HepG2 (cell line): Measurements from ENCODE around the gene LMBRD2. TPM values are rescaled to one million over a fixed set of nuclear protein-coding genes. Genes with fewer than 3 reads are reported as not detected.
A peak's percentile ranks its signal among the peaks of the same experiment; 100 is the strongest.

Source experiments
- CEBPG ChIP-seq: IDR thresholded peaks from 2 replicates; pipeline ENCODE4 v1.6.1; 2016
- GABPB1 ChIP-seq: IDR thresholded peaks from 2 replicates; pipeline ENCODE4 v1.6.1; 2016; ENCODE audit warnings: mild to moderate bottlenecking, missing genetic modification reagents, moderate library complexity, missing compliant biosample characterization
- HDAC6 ChIP-seq: fragments of 200-600 bp; sonication (generic); IDR thresholded peaks from 2 replicates; pipeline ENCODE4 v1.7.0; 2017; ENCODE audit warnings: mild to moderate bottlenecking, antibody characterized with exemption, low read length, low read depth
- MEIS1 ChIP-seq: sonication (generic); formaldehyde crosslinking; IDR thresholded peaks from 2 replicates; pipeline ENCODE4 v1.9.0; 2021; ENCODE audit warnings: mild to moderate bottlenecking, missing genetic modification reagents, moderate library complexity, borderline replicate concordance
- MLXIP ChIP-seq: sonication (generic); formaldehyde crosslinking; IDR thresholded peaks from 2 replicates; pipeline ENCODE4 v1.9.0; 2021; ENCODE audit warnings: missing genetic modification reagents, borderline replicate concordance
- PPARG ChIP-seq: conservative IDR thresholded peaks from 2 replicates; pipeline ENCODE4 v1.6.1; 2016; ENCODE audit warnings: missing biosample characterization, missing genetic modification reagents
- PRMT3 ChIP-seq: sonication (generic); formaldehyde crosslinking; IDR thresholded peaks from 2 replicates; pipeline ENCODE4 v1.8.1; 2022; ENCODE audit warnings: low read depth, mild to moderate bottlenecking, moderate library complexity, missing genetic modification reagents, borderline replicate concordance
- SALL2 ChIP-seq: sonication (generic); formaldehyde crosslinking; IDR thresholded peaks from 2 replicates; pipeline ENCODE4 v1.8.1; 2023; ENCODE audit warnings: mild to moderate bottlenecking, missing genetic modification reagents, inconsistent platforms
- TP53 ChIP-seq: sonication (generic); formaldehyde crosslinking; conservative IDR thresholded peaks from 2 replicates; pipeline ENCODE4 v1.4.0; 2020; ENCODE audit warnings: missing genetic modification reagents
- ZEB1 ChIP-seq: IDR thresholded peaks from 2 replicates; pipeline ENCODE4 v1.6.1; 2012; ENCODE audit warnings: mild to moderate bottlenecking, low read depth, inconsistent platforms; ENCODE audit not compliant: insufficient replicate concordance
- ZFP1 ChIP-seq: IDR thresholded peaks from 2 replicates; pipeline ENCODE4 v1.6.1; 2016
- ZNF180 ChIP-seq: sonication (generic); formaldehyde crosslinking; IDR thresholded peaks from 2 replicates; pipeline ENCODE4 v1.4.0; 2020; ENCODE audit warnings: low read depth, missing genetic modification reagents, borderline replicate concordance
- ZNF232 ChIP-seq: sonication (generic); formaldehyde crosslinking; IDR thresholded peaks from 2 replicates; pipeline ENCODE4 v1.4.0; 2020; ENCODE audit warnings: missing genetic modification reagents, borderline replicate concordance
- ZNF260 ChIP-seq: sonication (generic); formaldehyde crosslinking; IDR thresholded peaks from 2 replicates; pipeline ENCODE4 v1.4.0; 2020; ENCODE audit warnings: missing genetic modification reagents, low read depth, mild to moderate bottlenecking, borderline replicate concordance
- ZNF460 ChIP-seq: sonication (generic); formaldehyde crosslinking; IDR thresholded peaks from 2 replicates; pipeline ENCODE4 v1.5.1; 2020; ENCODE audit warnings: missing genetic modification reagents, mild to moderate bottlenecking, borderline replicate concordance
- ZNF597 ChIP-seq: sonication (generic); formaldehyde crosslinking; IDR thresholded peaks from 2 replicates; pipeline ENCODE4 v1.5.0; 2020; ENCODE audit warnings: missing genetic modification reagents
- ZZZ3 ChIP-seq: sonication (generic); formaldehyde crosslinking; IDR thresholded peaks from 2 replicates; pipeline ENCODE4 v1.4.0; 2020; ENCODE audit warnings: missing genetic modification reagents, mild to moderate bottlenecking, borderline replicate concordance
- polyA plus RNA-seq, 8 experiments: library from polyadenylated mRNA; depleted of rRNA in 3 of 8; stranded (reverse) in 7 of 8; unstranded in 1 of 8; fragments of >200 nt; fragmentation: Illumina TruSeq in 4 of 8; extraction: Trizol in 4 of 8; gene quantifications; 2 replicates each; pipeline versions ENCODE4 v1.2.1 to v1.2.3, GENCODE V29; 2011 to 2016; ENCODE audit warnings: low read depth in 4 of 8, missing spikeins in 1 of 8, mixed read lengths in 1 of 8; ENCODE audit not compliant: insufficient read depth in 1 of 8
- total RNA-seq, 5 experiments: library from RNA; depleted of rRNA; stranded (reverse); fragments of >200 nt; fragmentation: Illumina TruSeq; extraction: Trizol; gene quantifications; 2 replicates each; pipeline ENCODE4 v1.2.3, GENCODE V29; 2016; ENCODE audit warnings: low read depth in 1 of 5
- TF ChIP-seq, protein P1 (sequence below): IDR thresholded peaks from 2 replicates; pipeline ENCODE4 v1.6.1; 2016; ENCODE audit warnings: missing compliant biosample characterization, missing genetic modification reagents, borderline replicate concordance
- TF ChIP-seq, protein P2 (sequence below): sonication (generic); formaldehyde crosslinking; IDR thresholded peaks from 2 replicates; pipeline ENCODE4 v1.9.0; 2021; ENCODE audit warnings: missing genetic modification reagents, borderline replicate concordance
- TF ChIP-seq, protein P3 (sequence below): IDR thresholded peaks from 2 replicates; pipeline ENCODE4 v1.6.1; 2016; ENCODE audit warnings: missing genetic modification reagents, missing compliant biosample characterization
- TF ChIP-seq, protein P4 (sequence below): sonication (generic); formaldehyde crosslinking; IDR thresholded peaks from 2 replicates; pipeline ENCODE4 v1.4.0; 2020; ENCODE audit warnings: missing genetic modification reagents

The LMBRD2 gene
- total and polyA plus RNA-seq, 2 of the 13 experiments (the other 11 are each of a cell fraction or from before 2014, with no cell fraction given), result 2.0 to 4.7 TPM

DNA sequence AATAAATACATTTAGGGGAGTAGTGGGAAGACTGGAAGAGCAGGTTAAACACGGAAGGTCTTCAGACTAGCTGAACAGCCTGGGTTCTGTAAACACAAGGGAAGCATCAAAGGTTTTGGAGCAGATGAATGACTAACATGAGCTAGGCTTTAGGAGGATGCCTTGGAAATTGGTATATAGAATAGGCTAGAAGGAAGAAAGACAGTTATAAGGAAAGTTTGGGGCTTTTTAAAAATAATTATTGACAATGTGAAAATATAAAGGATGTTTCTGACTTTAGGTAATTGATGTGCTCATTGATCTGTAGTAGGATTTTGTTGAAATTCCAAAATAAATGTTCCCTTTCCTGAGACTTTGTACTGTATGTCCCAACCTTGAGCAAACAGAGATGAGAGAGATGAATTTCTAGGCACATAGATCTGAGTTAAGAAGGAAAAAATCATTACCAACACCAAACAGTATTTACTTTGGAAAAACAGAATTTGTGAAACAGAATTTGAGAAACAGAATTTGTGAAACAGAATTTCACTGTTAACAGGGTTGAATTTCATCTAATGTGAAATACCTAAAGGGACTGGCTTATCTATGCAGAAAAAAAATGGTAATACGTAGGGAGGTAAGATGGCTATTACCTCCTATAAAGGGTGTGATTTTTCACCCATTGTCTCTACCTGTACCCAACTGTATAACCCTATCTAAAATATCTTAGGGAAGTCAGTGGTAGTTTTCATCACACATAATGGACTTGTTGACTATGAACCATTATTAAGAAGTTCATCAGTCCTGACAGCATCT lies 29.1 kb upstream of the LMBRD2 start (continued):
- TF ChIP-seq MLXIP (no peak), GABPB1 (no peak; the same call in 1 of the 2 replicates), ZEB1 (peak; percentile 44), PRMT3 (CRISPR knock-in tag) (no peak), ZNF597 (CRISPR knock-in tag) (no peak), ZNF232 (no peak), ZFP1 (CRISPR knock-in tag) (no peak; the same call in 1 of the 2 replicates), PPARG (CRISPR knock-in tag) (0 out of 2 replicates have a peak, but pooled peaks have one; percentile 37), ZNF460 (CRISPR knock-in tag) (peak; percentile 19; the same call in 1 of the 2 replicates), ZNF180 (CRISPR knock-in tag) (no peak), ZZZ3 (CRISPR knock-in tag) (no peak), HDAC6 (no peak), MEIS1 (CRISPR knock-in tag) (no peak; the same call in 1 of the 2 replicates), CEBPG (CRISPR knock-in tag) (peak; percentile 79; the same call in 1 of the 2 replicates), ZNF260 (no peak), SALL2 (no peak), TP53 (CRISPR knock-in tag) (no peak)
- TF ChIP-seq, protein P1, sequence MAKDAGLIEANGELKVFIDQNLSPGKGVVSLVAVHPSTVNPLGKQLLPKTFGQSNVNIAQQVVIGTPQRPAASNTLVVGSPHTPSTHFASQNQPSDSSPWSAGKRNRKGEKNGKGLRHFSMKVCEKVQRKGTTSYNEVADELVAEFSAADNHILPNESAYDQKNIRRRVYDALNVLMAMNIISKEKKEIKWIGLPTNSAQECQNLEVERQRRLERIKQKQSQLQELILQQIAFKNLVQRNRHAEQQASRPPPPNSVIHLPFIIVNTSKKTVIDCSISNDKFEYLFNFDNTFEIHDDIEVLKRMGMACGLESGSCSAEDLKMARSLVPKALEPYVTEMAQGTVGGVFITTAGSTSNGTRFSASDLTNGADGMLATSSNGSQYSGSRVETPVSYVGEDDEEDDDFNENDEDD (CRISPR knock-in tag), result no peak
- TF ChIP-seq, protein P2, sequence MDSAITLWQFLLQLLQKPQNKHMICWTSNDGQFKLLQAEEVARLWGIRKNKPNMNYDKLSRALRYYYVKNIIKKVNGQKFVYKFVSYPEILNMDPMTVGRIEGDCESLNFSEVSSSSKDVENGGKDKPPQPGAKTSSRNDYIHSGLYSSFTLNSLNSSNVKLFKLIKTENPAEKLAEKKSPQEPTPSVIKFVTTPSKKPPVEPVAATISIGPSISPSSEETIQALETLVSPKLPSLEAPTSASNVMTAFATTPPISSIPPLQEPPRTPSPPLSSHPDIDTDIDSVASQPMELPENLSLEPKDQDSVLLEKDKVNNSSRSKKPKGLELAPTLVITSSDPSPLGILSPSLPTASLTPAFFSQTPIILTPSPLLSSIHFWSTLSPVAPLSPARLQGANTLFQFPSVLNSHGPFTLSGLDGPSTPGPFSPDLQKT (CRISPR knock-in tag), result no peak
- TF ChIP-seq, protein P3, sequence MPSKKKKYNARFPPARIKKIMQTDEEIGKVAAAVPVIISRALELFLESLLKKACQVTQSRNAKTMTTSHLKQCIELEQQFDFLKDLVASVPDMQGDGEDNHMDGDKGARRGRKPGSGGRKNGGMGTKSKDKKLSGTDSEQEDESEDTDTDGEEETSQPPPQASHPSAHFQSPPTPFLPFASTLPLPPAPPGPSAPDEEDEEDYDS (CRISPR knock-in tag), result no peak
- TF ChIP-seq, protein P4, sequence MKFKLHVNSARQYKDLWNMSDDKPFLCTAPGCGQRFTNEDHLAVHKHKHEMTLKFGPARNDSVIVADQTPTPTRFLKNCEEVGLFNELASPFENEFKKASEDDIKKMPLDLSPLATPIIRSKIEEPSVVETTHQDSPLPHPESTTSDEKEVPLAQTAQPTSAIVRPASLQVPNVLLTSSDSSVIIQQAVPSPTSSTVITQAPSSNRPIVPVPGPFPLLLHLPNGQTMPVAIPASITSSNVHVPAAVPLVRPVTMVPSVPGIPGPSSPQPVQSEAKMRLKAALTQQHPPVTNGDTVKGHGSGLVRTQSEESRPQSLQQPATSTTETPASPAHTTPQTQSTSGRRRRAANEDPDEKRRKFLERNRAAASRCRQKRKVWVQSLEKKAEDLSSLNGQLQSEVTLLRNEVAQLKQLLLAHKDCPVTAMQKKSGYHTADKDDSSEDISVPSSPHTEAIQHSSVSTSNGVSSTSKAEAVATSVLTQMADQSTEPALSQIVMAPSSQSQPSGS (CRISPR knock-in tag), result peak; percentile 82; the same call in 1 of the 2 replicates
